Caki2 (cell line): ENCODE results near the gene PXDN. TPM values are rescaled to one million over a fixed set of nuclear protein-coding genes. Genes with fewer than 3 reads are reported as not detected.

Experiments used
- DNase-seq: peaks from one replicate; pipeline ENCODE4 v3.0.0-alpha.2; 2015; ENCODE audit warnings: low read depth
- in situ Hi-C: cut with HindIII; loops from 2 replicates; pipeline ENCODE4 v1.10.0; 2016; ENCODE audit warnings: low sequenced_read_pairs, low pct_unique_long_range_greater_than_20kb, mixed read lengths
- total RNA-seq: library from RNA; depleted of rRNA; stranded (reverse); fragments of >200 nt; shearing (Covaris generic); gene quantifications from 2 replicates; pipeline ENCODE4 v1.2.3, GENCODE V29; 2014; ENCODE audit warnings: low replicate concordance

PXDN gene
- total RNA-seq, 1 experiment from 2014 or later: 131 TPM

DNA sequence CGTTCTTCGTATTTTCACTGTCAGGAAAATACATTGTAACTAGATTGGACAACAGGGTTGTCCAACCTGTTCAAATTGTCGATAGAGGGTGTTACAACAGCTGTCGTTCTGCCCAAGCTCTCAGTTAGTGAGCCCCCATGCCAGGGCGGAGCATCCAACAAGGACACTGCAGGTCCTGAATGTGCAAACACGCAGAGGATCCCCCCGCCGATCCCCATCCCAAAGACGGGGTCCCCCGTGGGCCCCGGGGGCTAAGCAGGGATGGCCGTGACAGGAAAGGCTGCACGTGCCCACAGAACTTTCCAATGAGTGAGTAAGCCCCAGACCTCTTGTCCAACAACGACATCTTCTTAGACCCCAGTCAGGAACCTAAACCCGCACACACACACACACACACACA is 140.8 kb downstream of the PXDN start:
- in situ Hi-C loops: no loop called here
- DNase-seq: no peak

GRCh38 chr2:1603059-1603458 is 141.3 kb downstream of the PXDN start:
- DNase-seq: no peak
- in situ Hi-C loops: no loop called here

DNA sequence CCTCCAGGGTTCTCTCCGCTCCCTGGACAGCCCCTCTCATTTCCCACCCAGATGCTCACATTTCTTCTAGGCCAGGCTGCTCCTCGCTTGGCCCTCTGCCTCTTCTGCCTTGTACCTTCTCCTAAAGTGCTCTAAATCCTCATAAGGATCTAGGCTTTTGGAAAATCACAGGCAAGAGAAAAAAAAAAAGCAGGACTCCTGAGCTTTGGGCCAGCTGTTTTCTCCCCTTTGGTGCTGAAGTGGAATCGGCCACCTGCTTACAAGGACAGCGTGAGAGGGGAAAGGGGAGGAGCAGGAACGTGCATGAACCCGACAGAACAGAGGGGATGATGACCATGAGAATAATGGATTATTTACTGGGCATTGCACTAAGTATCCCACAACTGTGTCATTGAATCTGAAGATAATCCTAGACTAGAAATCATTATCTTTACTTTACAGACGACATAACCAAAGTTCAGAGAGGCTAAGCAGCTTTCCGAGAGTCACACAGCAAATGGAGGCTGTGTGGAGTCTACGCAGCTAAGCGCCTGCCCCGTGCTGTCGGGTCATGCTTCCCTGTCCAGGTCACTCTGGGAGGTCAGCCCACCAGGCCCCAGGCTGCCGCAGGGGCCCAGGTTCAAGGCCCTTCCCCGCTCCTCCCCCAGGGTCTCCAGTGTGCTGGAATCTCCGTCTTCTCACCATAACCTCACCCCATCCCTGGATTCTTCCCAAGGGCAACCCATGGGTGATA is 141.9 kb downstream of the PXDN start:
- DNase-seq: no peak
- in situ Hi-C loops: no loop called here

DNA sequence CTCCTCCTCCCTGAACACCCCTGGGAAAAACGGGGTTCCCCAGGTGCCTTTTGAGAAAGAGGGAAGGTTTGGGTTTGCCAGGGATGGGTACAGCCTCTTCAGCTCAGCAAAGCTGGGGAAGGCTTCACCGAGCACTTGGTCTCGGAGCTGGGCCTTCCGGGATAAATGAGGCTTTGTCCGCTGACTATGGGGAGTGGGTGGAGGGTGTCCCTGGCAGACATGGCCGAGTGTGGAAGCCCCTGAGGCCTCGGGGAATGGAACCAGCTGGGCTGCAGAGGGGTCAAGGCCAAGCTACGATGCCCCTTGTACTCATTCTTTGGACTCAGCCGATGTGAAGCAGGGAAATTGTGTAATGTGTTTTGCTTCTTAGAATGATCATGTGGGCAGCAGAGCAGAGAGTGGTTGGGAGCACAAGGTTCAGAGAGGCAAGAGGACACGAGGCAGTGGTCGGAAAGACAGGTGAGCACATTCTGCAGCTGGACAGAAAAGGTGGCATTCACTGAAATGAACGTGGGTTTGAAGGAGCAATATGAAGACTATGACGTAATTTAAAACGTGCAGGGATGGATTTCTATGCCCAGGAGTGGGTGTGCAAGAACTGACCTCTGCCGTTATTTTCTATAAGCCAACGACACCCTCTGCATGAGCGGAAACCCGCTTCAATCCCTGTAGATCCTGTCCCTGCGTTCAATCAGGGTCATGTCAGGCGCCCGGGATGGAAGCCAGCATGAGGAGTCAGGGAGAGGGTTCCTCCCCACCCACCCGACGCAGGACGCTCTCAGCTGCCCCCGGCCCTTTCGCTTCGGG is 142.6 kb downstream of the PXDN start:
- in situ Hi-C loops: no loop called here
- DNase-seq: no peak

- no peak for DNase-seq
Observed at GRCh38 chr2:1601067-1601412, 143.3 kb downstream of the PXDN start.

DNA sequence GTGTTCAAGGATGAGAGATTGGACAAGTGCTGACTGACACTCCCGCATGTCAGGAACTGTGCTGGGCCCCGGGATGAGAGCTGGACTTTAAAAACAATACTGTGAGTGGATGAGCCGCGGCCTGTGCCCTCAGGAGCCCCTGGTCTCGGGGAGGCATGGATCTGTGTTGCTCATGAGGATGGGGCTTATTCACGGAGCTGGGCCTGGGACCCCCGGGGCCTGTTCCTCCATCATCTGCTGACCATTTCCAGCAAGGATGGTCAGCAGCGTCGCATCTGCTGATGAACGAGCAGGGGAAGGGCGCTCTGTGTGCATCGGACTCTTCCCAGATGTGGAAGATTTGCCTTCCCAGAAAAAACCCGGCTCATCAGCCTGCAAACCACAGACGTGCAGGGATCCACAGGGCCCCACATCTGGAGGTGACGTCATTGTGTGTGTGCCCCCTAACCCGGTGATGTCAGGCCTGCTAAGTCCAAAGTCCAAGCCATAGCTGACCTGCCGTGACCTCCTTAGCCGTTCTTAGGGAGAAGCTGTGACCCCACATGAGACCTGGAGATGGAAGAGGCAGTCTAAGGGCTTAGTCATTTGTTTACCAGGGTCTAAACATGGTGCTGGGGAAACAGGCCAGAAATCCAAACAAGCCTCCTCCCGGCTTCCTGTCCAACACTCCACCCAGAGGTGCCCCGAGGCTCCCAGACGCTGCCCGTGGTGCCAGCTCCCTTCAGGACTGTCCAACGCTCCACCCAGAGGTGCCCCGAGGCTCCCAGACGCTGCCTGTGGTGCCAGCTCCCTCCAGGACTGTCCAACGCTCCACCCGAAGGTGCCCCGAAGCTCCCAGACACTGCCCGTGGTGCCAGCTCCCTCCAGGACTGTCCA is 143.9 kb downstream of the PXDN start:
- in situ Hi-C loops: no loop called here
- no peak for DNase-seq

More at GRCh38 chr2:1601067-1601412, 143.3 kb downstream of the PXDN start:
- in situ Hi-C loops: no loop called here

DNA sequence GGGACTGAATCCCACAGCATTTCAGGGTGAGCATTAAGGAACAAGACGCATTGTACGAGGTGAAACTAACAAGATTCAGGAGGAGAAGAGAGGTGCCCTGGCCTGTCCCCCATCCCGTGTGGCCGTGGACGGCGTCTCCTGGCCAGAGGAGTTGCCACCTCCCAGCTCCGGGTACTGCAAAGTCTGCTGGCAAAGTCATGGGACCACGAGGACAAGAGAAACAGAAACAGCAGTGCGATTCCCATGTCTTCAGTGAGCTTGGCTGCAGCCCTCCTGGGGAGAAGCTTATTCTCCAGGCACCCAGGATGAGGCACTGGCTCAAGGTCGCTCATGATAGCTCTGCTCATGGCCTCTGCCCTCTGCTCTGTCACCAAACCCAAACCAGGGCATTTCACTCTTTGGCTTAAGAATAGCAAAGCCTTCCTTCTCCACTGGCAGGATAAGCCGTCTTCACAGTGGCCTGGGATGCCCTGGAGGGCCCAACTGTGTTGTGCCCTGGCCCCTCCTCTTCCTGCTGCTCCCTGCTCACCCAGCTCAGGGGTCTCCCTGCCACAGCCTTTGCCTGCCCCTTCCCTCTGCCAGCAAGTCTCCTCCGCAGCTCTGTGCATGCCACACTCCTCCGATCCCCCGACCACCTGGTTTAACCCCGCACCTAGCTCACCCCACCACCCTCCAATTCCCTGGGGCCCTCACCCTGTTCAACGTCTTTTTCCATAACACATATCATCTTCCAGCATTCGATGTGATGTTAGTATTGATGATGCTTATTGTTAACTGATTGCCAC is 144.8 kb downstream of the PXDN start:
- DNase-seq: no peak
- in situ Hi-C loops: no loop called here

GRCh38 chr2:1598800-1599199 is 145.5 kb downstream of the PXDN start:
- no peak for DNase-seq
- in situ Hi-C loops: no loop called here

- no peak for DNase-seq
- in situ Hi-C loops: no loop called here
Observed at GRCh38 chr2:1598041-1598710, 146.1 kb downstream of the PXDN start.

GRCh38 chr2:1595274-1595673 is 149.0 kb downstream of the PXDN start:
- no peak for DNase-seq
- in situ Hi-C loops: no loop called here

DNA sequence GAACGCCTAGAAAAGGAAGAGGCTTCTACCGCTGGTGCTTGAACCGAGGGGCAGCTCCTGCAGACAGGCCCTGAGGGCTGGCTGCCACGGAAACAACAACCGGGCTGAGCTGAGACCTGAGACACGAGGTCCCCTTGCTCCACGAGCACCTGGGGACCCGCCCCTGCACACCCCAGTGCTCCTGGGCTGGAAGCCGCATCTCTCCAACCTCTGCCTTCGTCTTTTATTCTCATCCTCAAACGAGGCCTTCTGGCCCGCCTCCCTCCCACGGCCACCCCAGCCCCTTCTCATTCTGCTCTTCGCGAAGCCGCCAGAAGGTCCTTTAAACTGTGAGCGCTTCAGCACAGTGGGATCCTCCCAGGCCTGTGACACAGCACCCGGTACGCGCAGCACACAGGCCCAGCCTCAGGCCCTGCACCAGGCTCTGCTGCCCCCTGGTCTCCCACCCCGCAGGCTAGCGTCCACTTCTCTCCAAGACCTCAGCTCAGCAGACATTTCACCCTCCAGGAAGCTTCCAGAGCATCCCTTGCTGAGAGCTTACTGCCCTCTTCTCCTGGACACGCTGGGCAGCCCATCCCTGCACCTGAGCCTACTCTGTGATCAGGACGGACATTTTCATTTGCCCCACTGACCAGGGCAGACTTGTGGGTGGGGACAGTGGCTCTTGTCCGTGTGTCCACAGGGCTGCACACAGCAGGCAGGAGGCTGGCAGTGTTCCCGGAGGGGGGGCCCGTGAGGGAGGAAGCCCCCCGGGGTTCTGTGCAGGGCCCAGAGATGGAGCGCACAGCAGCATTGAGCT is 149.7 kb downstream of the PXDN start:
- DNase-seq: no peak
- in situ Hi-C loops: no loop called here

GRCh38 chr2:1594123-1594372 is 150.3 kb downstream of the PXDN start:
- no peak for DNase-seq
- in situ Hi-C loops: no loop called here

DNA sequence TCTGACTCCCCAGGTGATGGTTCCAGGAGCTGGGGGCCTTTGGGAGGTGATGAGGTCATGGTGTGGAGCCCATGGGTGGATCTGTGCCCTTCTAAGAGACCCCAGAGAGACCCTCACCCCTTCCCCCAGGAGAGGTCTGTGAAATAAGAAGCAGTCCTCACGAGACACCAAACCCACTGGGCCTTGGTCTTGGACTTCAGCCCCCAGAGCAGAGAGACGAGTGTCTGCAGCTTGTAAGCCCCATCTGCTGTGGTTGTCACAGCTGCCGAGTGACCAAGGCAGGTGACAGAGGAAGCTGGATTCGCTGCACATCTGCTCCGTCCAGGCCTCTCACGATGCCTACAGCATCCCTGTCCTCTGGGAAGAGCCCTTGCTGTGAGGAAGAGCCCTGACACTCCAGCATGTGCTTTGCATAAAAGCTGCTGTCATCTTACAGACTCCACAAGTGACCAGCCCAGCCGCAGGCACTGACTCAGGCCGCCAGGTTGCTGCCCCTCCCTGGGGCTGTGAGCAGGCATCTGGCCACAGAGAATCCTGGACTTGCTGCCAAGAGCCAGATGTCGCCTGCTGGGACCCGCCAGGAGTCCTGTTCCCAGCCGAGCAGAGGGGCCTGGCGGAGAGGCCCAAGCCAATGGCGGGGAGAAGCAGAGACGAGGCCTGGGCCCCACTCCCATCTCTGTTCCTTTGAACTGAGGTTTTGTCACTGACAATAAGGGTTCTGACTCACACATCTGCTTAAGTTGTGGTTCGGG is 150.8 kb downstream of the PXDN start:
- in situ Hi-C loops: no loop called here
- peak; percentile 87 for DNase-seq

GRCh38 chr2:1591978-1592907 is 152.1 kb downstream of the PXDN start:
- DNase-seq: no peak
- in situ Hi-C loops: no loop called here

DNA sequence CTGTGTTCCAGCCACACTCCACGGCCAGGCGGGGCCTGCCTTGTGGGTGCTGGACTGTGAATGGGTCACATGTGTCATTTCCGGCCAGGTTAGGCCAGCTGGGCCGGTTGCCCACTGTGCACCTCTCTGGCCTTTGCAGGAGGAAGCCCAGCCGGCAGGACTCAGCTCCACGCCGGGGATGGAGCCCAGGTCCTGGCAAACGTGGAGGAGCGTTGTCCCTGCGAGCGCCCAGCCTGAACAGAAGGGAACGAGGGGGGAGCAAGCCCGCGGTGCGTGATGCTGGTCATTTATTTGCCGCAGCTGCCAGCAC is 152.9 kb downstream of the PXDN start:
- no peak for DNase-seq
- in situ Hi-C loops: no loop called here
